Immature natural killer cell (primary cell): ENCODE measurements around the gene ESR1. TPM values are rescaled to one million over a fixed set of nuclear protein-coding genes. Genes with fewer than 3 reads are reported as not detected.
"Not testable (repeated sequence)": the region's sequence is repeated elsewhere in the genome, so short reads cannot be mapped to it uniquely, and the experiment has no call there.

ENCODE experiments used
- DNase-seq, 3 donors: peaks; one replicate each; pipeline ENCODE4 v3.0.0; 2022; ENCODE audit warnings: mixed read lengths in 1 of 3
- H3K27ac Mint-ChIP-seq, 6 donors: one replicate each; pipeline ENCODE4 v1.8.0; 2020; ENCODE audit warnings: mixed read lengths in 6 of 6, mild to moderate bottlenecking in 5 of 6, inconsistent platforms in 4 of 6, moderate library complexity in 3 of 6
- H3K27me3 Mint-ChIP-seq, 3 donors: one replicate each; pipeline ENCODE4 v1.8.0; 2020 to 2021; ENCODE audit warnings: low read depth in 3 of 3, mild to moderate bottlenecking in 3 of 3, mixed read lengths in 3 of 3, moderate library complexity in 3 of 3, inconsistent platforms in 1 of 3
- H3K36me3 Mint-ChIP-seq, 3 donors: one replicate each; pipeline ENCODE4 v1.8.0; 2020; ENCODE audit warnings: mixed read lengths in 3 of 3, inconsistent platforms in 2 of 3, mild to moderate bottlenecking in 2 of 3
- H3K4me1 Mint-ChIP-seq, 2 donors: one replicate each; pipeline ENCODE4 v1.8.0; 2020; ENCODE audit warnings: inconsistent platforms in 2 of 2, mild to moderate bottlenecking in 2 of 2, mixed read lengths in 2 of 2, moderate library complexity in 1 of 2
- H3K4me3 Mint-ChIP-seq, 5 donors: one replicate each; pipeline ENCODE4 v1.8.0; 2020; ENCODE audit warnings: mild to moderate bottlenecking in 5 of 5, mixed read lengths in 5 of 5, inconsistent platforms in 3 of 5, moderate library complexity in 3 of 5
- H3K9me3 Mint-ChIP-seq, 6 donors: one replicate each; pipeline ENCODE4 v1.8.0; 2020; ENCODE audit warnings: mild to moderate bottlenecking in 6 of 6, mixed read lengths in 6 of 6, inconsistent platforms in 4 of 6, moderate library complexity in 3 of 6
- polyA plus RNA-seq, 3 donors: library from polyadenylated mRNA; unstranded; fragments of 300-500 nt; fragmentation: Illumina TruSeq; gene quantifications; one replicate each; pipeline ENCODE4 v1.2.3, GENCODE V29; 2021

ESR1 gene
- polyA plus RNA-seq, 3 donors from 2014 or later = not detected

- H3K4me1 Mint-ChIP-seq, H3K36me3 Mint-ChIP-seq, H3K27me3 Mint-ChIP-seq, H3K4me3 Mint-ChIP-seq, H3K9me3 Mint-ChIP-seq, H3K27ac Mint-ChIP-seq, DNase-seq: not testable (repeated sequence)
Observed at GRCh38 chr6:152033765-152034164, 226.3 kb downstream of the ESR1 start.

DNA sequence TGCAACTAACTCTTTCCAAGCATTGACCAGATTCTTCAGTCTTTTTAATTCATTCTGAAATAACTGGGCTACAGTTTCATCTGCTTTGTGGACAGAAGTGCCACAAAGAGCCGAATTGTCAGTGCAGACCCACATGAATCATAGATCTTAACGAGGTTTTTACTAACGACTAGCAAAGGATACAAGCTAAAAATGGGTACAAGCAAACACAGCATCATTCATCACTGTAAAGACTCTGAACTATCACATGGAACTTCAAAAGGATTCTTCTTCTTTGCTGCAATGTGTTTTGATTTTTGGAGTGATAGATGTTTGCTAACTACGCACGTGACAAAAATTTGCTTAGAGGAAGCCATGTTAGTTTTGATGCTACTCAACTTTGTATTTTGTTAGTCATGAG is 227.1 kb downstream of the ESR1 start:
- Mint-ChIP-seq H3K36me3 (no peaks in the 10 kb centered on the region), H3K4me1 (no peaks in the 10 kb centered on the region), H3K27ac (no peak overlapping the region), H3K4me3 (no peak overlapping the region), H3K9me3 (peaks cover 0 to 5% (median 2%) of the 10 kb centered on the region in 6 donors), H3K27me3 (peaks cover 0 to 2% (median 2%) of the 10 kb centered on the region in 3 donors)
- DNase-seq = no peak

DNA sequence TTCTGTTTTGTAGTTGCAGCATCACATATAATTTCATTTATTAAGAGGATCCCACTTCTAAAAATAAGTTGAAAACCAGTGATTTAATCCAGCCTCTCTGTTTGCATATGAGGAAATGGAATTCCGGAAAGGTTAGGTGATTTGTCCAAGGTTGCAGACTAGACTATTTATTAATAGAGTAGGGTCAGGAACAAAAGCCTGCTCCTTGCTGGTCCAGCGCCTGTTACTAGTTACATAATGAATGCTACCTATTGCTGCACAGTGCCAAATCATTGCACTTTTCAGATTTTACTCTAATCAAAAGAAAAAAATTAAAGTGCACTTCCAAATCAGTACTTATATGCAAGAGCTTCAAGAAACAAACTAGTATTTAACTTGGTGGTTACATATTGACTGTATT is 238.6 kb downstream of the ESR1 start:
- no peak overlapping the region for H3K27ac Mint-ChIP-seq
- peaks cover 0 to 11% (median 1%) of the 10 kb centered on the region in 3 donors for H3K27me3 Mint-ChIP-seq
- DNase-seq = no peak
- H3K36me3 Mint-ChIP-seq = no peaks in the 10 kb centered on the region
- no peaks in the 10 kb centered on the region for H3K4me1 Mint-ChIP-seq
- no peak overlapping the region for H3K4me3 Mint-ChIP-seq
- no peaks in the 10 kb centered on the region for H3K9me3 Mint-ChIP-seq

DNA sequence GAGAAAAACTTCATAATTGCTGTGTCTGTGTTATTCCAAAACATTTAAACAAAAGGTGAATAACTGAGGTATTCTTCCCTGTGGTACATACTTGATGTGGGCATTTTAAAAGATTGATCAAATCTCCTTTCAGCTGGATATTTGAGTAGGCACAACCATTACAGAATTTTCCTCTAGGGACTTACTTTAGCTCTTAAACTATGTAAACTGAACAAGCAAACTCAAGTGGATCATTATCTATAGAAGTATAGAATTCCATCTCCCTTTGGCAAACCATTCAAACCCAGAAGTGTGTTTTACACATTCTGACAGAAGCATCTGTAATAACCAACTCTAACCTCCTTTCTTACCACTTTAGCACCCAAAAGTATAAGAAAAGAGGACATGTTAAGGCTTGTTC is 241.4 kb downstream of the ESR1 start:
- no peaks in the 10 kb centered on the region for H3K36me3 Mint-ChIP-seq
- no peaks in the 10 kb centered on the region for H3K4me1 Mint-ChIP-seq
- no peak for DNase-seq
- H3K27ac Mint-ChIP-seq = no peak overlapping the region
- no peak overlapping the region for H3K4me3 Mint-ChIP-seq
- no peaks in the 10 kb centered on the region for H3K9me3 Mint-ChIP-seq
- peaks cover 0 to 11% (median 1%) of the 10 kb centered on the region in 3 donors for H3K27me3 Mint-ChIP-seq

- no peak for DNase-seq
- peaks cover 0 to 11% (median 1%) of the 10 kb centered on the region in 3 donors for H3K27me3 Mint-ChIP-seq
- H3K9me3 Mint-ChIP-seq = no peaks in the 10 kb centered on the region
- H3K4me1 Mint-ChIP-seq = no peaks in the 10 kb centered on the region
- no peak overlapping the region for H3K4me3 Mint-ChIP-seq
- no peak overlapping the region for H3K27ac Mint-ChIP-seq
- no peaks in the 10 kb centered on the region for H3K36me3 Mint-ChIP-seq
Observed at GRCh38 chr6:152049502-152049901, 242.0 kb downstream of the ESR1 start.

DNA sequence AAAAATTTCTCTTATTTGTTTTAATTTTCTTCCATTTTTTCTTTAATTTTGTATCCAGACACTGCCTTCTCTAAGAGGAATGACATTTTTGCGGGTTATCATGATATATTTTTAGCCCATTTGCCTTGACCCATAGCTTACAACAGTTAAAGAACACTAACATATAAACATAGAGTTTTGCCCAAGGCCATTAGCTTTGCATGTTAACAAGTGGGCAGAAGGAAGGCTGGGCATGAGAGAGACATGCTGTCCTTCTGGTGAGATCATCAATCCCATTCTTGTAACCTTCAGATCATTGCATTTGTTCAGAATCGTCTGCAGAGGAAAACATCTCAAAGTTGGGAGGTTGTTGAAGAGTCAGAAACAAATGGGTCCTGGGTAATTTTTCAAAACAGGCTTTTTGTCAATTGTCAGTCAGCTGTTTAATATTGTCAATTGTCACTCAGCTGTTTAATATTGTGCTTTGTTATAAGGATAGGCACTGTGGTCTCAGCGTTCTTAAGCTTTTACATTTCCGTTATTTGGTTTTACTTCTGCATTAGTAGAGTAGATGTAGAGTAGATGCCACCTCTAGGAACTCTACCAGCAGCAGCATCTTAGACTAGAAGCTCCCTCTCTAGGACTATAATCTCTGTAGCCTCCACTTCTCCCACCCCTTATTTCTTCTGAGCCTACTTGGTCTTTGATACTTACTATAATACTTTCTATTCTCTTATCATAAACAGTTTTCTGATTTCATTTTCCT is 243.1 kb downstream of the ESR1 start:
- Mint-ChIP-seq H3K4me3 (no peak overlapping the region), H3K27me3 (peaks cover 0 to 11% (median 2%) of the 10 kb centered on the region in 3 donors), H3K4me1 (no peaks in the 10 kb centered on the region), H3K36me3 (no peaks in the 10 kb centered on the region), H3K27ac (no peak overlapping the region), H3K9me3 (no peaks in the 10 kb centered on the region)
- no peak for DNase-seq

DNA sequence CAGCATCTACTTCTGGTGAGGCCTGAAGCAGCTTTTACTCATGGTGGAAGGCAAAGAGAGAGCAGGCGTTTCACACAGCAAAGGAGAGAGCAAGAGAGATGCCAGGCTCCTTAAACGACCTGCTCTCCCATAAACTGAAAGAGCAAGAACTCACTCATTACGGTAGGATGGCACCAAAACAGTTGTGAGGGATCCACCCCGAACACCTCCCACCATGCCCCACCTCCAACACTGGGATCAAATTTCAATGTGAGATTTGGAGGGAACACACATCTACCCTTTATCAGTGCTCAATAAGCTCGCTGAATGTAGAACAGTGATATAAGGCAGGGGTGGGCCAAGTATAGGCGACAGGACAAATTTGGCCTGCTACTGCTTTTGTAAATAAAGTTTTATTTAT is 244.6 kb downstream of the ESR1 start:
- Mint-ChIP-seq H3K27ac (no peak overlapping the region), H3K4me3 (no peak overlapping the region), H3K4me1 (no peaks in the 10 kb centered on the region), H3K27me3 (peaks cover 0 to 9% (median 2%) of the 10 kb centered on the region in 3 donors), H3K9me3 (no peaks in the 10 kb centered on the region), H3K36me3 (no peaks in the 10 kb centered on the region)
- no peak for DNase-seq

DNA sequence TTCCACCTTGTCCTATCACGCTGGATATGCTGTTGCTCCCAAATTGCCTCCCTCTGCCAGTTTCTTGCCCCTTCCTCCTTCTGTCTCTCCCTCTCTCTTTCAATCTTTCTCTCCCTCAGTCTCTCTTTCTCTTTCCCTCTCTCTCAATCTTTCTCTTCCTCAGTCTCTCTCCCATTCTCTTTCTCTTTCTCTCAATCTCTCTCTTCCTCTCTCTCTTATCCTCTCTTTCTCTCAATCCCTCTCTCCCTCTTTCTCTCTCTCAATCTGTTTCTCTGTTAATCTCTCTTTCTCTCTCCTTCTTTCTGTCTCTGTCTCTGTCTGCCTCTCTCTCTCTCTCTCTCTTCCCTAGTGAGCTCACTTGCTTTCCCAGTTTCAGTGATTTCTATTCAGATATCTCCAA is 245.8 kb downstream of the ESR1 start:
- Mint-ChIP-seq H3K27me3 (peaks cover 0 to 2% (median 0%) of the 10 kb centered on the region in 3 donors), H3K27ac (no peak overlapping the region), H3K4me1 (no peaks in the 10 kb centered on the region), H3K36me3 (no peaks in the 10 kb centered on the region), H3K9me3 (no peaks in the 10 kb centered on the region), H3K4me3 (no peak overlapping the region)
- no peak for DNase-seq

- Mint-ChIP-seq H3K27me3 (peaks cover 0 to 2% (median 0%) of the 10 kb centered on the region in 3 donors), H3K27ac (no peak overlapping the region), H3K9me3 (no peaks in the 10 kb centered on the region), H3K4me1 (no peaks in the 10 kb centered on the region), H3K4me3 (no peak overlapping the region), H3K36me3 (no peaks in the 10 kb centered on the region)
- DNase-seq = no peak
Observed at GRCh38 chr6:152054441-152054840, 247.0 kb downstream of the ESR1 start.

DNA sequence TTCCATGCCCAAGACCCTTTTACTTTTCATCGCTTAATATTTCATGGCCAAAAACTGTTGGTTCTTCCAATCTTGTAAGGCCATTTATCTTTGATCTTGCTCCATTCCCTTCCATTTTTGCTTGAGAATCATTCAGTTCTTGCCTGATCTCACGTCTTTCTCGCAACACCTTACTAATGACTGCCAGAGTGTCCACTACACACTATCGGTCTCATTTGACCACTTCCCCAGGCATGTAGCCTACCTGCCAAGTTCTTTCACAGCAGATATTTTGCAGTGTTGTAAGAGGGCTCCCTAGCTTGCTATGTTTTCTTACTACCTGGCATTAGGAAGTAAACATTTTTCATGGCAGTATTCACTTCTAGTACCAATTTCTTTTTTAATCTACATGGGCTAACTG is 248.0 kb downstream of the ESR1 start:
- H3K4me1 Mint-ChIP-seq = no peaks in the 10 kb centered on the region
- H3K4me3 Mint-ChIP-seq = no peak overlapping the region
- H3K36me3 Mint-ChIP-seq = no peaks in the 10 kb centered on the region
- H3K27me3 Mint-ChIP-seq = peaks cover 0 to 2% (median 0%) of the 10 kb centered on the region in 3 donors
- no peak overlapping the region for H3K27ac Mint-ChIP-seq
- no peak for DNase-seq
- H3K9me3 Mint-ChIP-seq = no peaks in the 10 kb centered on the region

DNA sequence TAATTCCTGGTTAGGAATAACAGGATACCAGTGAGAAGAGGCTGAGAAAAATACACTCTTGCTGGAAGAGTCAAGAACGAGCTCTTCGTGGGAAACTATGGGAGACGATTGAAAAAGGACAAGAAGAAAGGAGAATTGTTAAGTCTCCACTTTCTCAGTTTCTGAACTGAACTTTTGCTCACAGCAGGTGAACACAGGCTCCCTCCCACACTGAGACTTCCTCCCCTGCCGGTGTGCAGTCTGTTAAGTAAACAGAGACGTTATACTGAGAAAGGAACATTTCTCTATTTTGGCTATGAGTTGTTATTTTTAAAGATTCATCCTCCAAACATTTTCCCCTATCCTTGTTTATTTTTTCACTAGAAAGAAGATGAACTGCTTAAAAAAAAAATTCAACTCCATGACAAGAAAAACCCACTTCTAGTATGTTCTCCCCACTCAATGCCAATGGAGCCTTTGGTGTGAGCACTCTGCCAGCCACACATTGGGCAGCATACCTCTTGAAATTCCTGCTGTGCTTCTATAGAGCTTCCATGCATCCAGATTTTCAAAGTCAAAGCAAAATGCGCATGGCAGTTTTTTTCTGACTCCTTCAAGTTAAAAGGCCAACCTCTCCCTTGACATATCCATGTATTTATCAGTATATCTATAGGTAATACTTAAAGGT is 250.5 kb downstream of the ESR1 start:
- H3K27me3 Mint-ChIP-seq = peaks cover 0 to 2% (median 0%) of the 10 kb centered on the region in 3 donors
- H3K27ac Mint-ChIP-seq = no peak overlapping the region
- no peaks in the 10 kb centered on the region for H3K4me1 Mint-ChIP-seq
- no peak overlapping the region for H3K4me3 Mint-ChIP-seq
- H3K9me3 Mint-ChIP-seq = no peaks in the 10 kb centered on the region
- no peak for DNase-seq
- no peaks in the 10 kb centered on the region for H3K36me3 Mint-ChIP-seq

- H3K27ac Mint-ChIP-seq = no peak overlapping the region
- no peak for DNase-seq
- H3K36me3 Mint-ChIP-seq = no peaks in the 10 kb centered on the region
- H3K27me3 Mint-ChIP-seq = peaks cover 0 to 5% (median 3%) of the 10 kb centered on the region in 3 donors
- no peaks in the 10 kb centered on the region for H3K4me1 Mint-ChIP-seq
- H3K4me3 Mint-ChIP-seq = no peak overlapping the region
- no peaks in the 10 kb centered on the region for H3K9me3 Mint-ChIP-seq
Observed at GRCh38 chr6:152059909-152060308, 252.4 kb downstream of the ESR1 start.

DNA sequence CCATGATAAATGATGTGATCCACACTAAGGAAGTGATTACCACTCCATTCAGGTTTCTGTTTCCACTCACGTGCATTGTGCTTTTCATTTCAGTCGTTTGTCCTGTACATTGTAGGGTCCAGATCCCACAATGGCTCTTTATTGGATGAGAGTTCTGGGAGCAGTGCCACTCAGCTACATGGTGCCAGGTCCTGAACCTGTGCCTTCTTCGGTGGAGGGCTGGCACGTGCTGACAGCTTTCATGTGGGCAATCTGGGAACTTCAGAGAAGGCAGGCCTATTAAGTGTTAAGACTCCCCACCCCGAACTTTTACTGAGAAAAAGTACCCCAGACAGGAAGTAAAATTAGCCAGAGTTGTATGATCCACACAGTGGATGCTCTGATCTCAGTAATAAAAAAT is 255.0 kb downstream of the ESR1 start:
- H3K4me3 Mint-ChIP-seq = no peak overlapping the region
- H3K36me3 Mint-ChIP-seq = no peaks in the 10 kb centered on the region
- H3K27ac Mint-ChIP-seq = no peak overlapping the region
- peaks cover 0 to 3% (median 3%) of the 10 kb centered on the region in 3 donors for H3K27me3 Mint-ChIP-seq
- no peak for DNase-seq
- no peaks in the 10 kb centered on the region for H3K4me1 Mint-ChIP-seq
- no peaks in the 10 kb centered on the region for H3K9me3 Mint-ChIP-seq

DNA sequence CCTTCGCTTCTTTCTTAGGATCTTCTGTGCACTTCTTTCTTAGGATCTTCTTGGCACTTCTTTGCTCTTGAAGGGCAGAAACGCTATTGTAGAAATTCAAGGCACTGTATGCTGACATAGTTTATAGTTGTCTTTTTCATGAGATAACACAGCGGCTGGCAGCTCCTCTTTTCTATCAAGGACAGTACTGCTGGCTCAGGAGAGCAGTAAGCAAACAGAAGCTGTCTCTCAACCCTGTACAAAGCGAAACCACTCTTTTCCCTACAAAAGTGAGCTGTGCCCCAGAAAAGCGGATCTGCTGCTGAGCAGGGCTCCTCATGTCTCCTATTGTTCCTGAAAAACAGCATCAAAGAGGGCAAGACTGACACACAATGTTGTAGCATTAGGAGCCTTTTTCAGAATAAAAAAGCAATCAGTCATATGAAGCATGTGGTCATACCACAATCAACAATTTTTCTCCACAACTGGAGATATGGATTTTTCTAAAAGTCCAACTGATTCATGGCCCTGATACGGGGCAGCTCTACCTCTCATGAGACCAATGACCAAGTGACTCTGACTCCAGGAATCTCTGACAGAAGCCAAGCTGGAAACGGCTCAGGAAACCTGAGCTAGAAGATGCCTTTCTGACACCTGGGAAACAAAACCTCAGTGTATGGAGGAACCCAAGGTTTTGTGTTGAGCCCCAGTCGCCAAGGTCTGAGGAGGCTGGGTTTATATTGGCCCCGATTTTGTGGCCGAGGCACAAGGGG is 255.9 kb downstream of the ESR1 start:
- Mint-ChIP-seq H3K27me3 (peaks cover 0 to 3% (median 3%) of the 10 kb centered on the region in 3 donors), H3K27ac (no peak overlapping the region), H3K36me3 (no peaks in the 10 kb centered on the region), H3K9me3 (no peaks in the 10 kb centered on the region), H3K4me3 (no peak overlapping the region), H3K4me1 (no peaks in the 10 kb centered on the region)
- DNase-seq = no peak
